Suprapubic skin (tissue), 4 donors: ENCODE data around the gene CAMTA2. TPM values are rescaled to one million over a fixed set of nuclear protein-coding genes. Genes with fewer than 3 reads are reported as not detected.

ENCODE experiments used
- DNase-seq, 2 donors: peaks; one replicate each; pipeline ENCODE4 v3.0.0-alpha.2; 2019; ENCODE audit warnings: low spot score in 2 of 2
- H3K27ac ChIP-seq: fragments of 200-600 bp; sonication (generic); one replicate; pipeline ENCODE4 v1.5.1; 2019
- H3K27me3 ChIP-seq: fragments of 200-600 bp; sonication (generic); one replicate; pipeline ENCODE4 v1.5.1; 2019
- H3K36me3 ChIP-seq: fragments of 200-600 bp; sonication (generic); one replicate; pipeline ENCODE4 v1.5.1; 2019
- H3K4me1 ChIP-seq: fragments of 200-600 bp; sonication (generic); one replicate; pipeline ENCODE4 v1.5.1; 2019
- H3K4me3 ChIP-seq: fragments of 200-600 bp; sonication (generic); one replicate; pipeline ENCODE4 v1.5.1; 2019; ENCODE audit warnings: mild to moderate bottlenecking
- H3K9me3 ChIP-seq: fragments of 200-600 bp; sonication (generic); one replicate; pipeline ENCODE4 v1.5.1; 2019
- CTCF ChIP-seq, 2 donors: fragments of 200-600 bp in 1 of 2; fragments of 450-650 bp in 1 of 2; sonication (generic) in 1 of 2; IDR thresholded peaks; one replicate each; pipeline ENCODE4 v1.5.1; 2016 to 2019; ENCODE audit warnings: antibody characterized with exemption in 2 of 2, mild to moderate bottlenecking in 1 of 2, moderate library complexity in 1 of 2
- EP300 ChIP-seq: sonication (generic); formaldehyde crosslinking; IDR thresholded peaks from one replicate; pipeline ENCODE4 v1.6.1; 2017; ENCODE audit warnings: antibody characterized with exemption
- POLR2A ChIP-seq, 2 donors: fragments of 450-650 bp; IDR thresholded peaks; one replicate each; pipeline ENCODE4 v1.6.1; 2017; ENCODE audit warnings: antibody characterized with exemption in 2 of 2, mild to moderate bottlenecking in 2 of 2, moderate library complexity in 2 of 2
- POLR2AphosphoS5 ChIP-seq, 3 donors: sonication (generic); formaldehyde crosslinking; IDR thresholded peaks; one replicate each; pipeline ENCODE4 v1.6.1; 2017; ENCODE audit warnings: antibody characterized with exemption in 3 of 3
- WGBS: methylation state at CpG from one replicate; pipeline ENCODE4 v1.1.5; 2018; 5-methylcytosine and 5-hydroxymethylcytosine counted together
- total RNA-seq, 4 donors: library from RNA; depleted of rRNA; stranded (reverse); fragments of >200 nt; gene quantifications; one replicate each; pipeline ENCODE4 v1.1.0, GENCODE V29; 2016

Gene CAMTA2
- total RNA-seq, 4 donors from 2014 or later = 27.4 to 60.8 (median 34.6) TPM

GRCh38 chr17:5024604-5025003 lies 37.1 kb upstream of the CAMTA2 start:
- no peak for DNase-seq
- 92% methylated on average over 4 of the region's 4 CpGs for WGBS
- Histone ChIP-seq H3K36me3 (peaks cover 49% of the 10 kb centered on the region), H3K4me1 (peaks cover 12% of the 10 kb centered on the region), H3K9me3 (no peaks in the 10 kb centered on the region), H3K27ac (no peak overlapping the region), H3K4me3 (no peak overlapping the region), H3K27me3 (no peaks in the 10 kb centered on the region)
- no peak for TF ChIP-seq EP300
- TF ChIP-seq CTCF (IDR thresholded peaks at IDR 0.05) = no peak
- no peak for TF ChIP-seq POLR2A (IDR thresholded peaks at IDR 0.05)
- no peak for TF ChIP-seq POLR2AphosphoS5 (IDR thresholded peaks at IDR 0.05)

- Histone ChIP-seq H3K36me3 (peaks cover 53% of the 10 kb centered on the region), H3K9me3 (no peaks in the 10 kb centered on the region), H3K27ac (no peak overlapping the region), H3K27me3 (no peaks in the 10 kb centered on the region), H3K4me3 (no peak overlapping the region), H3K4me1 (peaks cover 12% of the 10 kb centered on the region)
- no peak for DNase-seq
- 88% methylated on average over 3 of the region's 29 CpGs for WGBS
- no peak for TF ChIP-seq POLR2A (IDR thresholded peaks at IDR 0.05)
- TF ChIP-seq CTCF (IDR thresholded peaks at IDR 0.05) = no peak
- no peak for TF ChIP-seq EP300
- TF ChIP-seq POLR2AphosphoS5 (IDR thresholded peaks at IDR 0.05) = no peak
These were observed 36.2 kb upstream of the CAMTA2 start for GRCh38 chr17:5023588-5024147.

- no peaks in the 10 kb centered on the region for H3K27me3 ChIP-seq
- TF ChIP-seq EP300 (no peak), POLR2AphosphoS5 (IDR thresholded peaks at IDR 0.05) (no peak), POLR2A (IDR thresholded peaks at IDR 0.05) (no peak), CTCF (IDR thresholded peaks at IDR 0.05) (no peak)
- H3K27ac ChIP-seq = no peak overlapping the region
- WGBS = 91% methylated on average over 21 of the region's 30 CpGs
- no peak overlapping the region for H3K4me3 ChIP-seq
- no peak for DNase-seq
- peaks cover 65% of the 10 kb centered on the region for H3K36me3 ChIP-seq
- H3K9me3 ChIP-seq = no peaks in the 10 kb centered on the region
- peaks cover 12% of the 10 kb centered on the region for H3K4me1 ChIP-seq
These were observed 34.8 kb upstream of the CAMTA2 start for GRCh38 chr17:5022171-5022711.

GRCh38 chr17:5020502-5021023 lies 33.1 kb upstream of the CAMTA2 start:
- no peak overlapping the region for H3K27ac ChIP-seq
- TF ChIP-seq POLR2A (IDR thresholded peaks at IDR 0.05) (no peak), EP300 (no peak), CTCF (IDR thresholded peaks at IDR 0.05) (no peak), POLR2AphosphoS5 (IDR thresholded peaks at IDR 0.05) (no peak)
- no peak overlapping the region for H3K4me3 ChIP-seq
- H3K27me3 ChIP-seq = no peaks in the 10 kb centered on the region
- H3K9me3 ChIP-seq = no peaks in the 10 kb centered on the region
- H3K4me1 ChIP-seq = peaks cover 6% of the 10 kb centered on the region
- WGBS = 82% methylated on average over 15 of the region's 20 CpGs
- no peak for DNase-seq
- peaks cover 74% of the 10 kb centered on the region for H3K36me3 ChIP-seq

GRCh38 chr17:5019475-5019956 lies 32.0 kb upstream of the CAMTA2 start:
- WGBS = 17% methylated on average over 1 of the region's 1 CpG
- no peaks in the 10 kb centered on the region for H3K9me3 ChIP-seq
- peaks cover 82% of the 10 kb centered on the region for H3K36me3 ChIP-seq

More at GRCh38 chr17:5019475-5019956, 32.0 kb upstream of the CAMTA2 start:
- Histone ChIP-seq H3K27me3 (no peaks in the 10 kb centered on the region), H3K27ac (no peak overlapping the region), H3K4me3 (no peak overlapping the region), H3K4me1 (no peaks in the 10 kb centered on the region)
- DNase-seq = no peak
- TF ChIP-seq POLR2A (IDR thresholded peaks at IDR 0.05) (no peak), POLR2AphosphoS5 (IDR thresholded peaks at IDR 0.05) (no peak), EP300 (no peak), CTCF (IDR thresholded peaks at IDR 0.05) (no peak)
